Measurements from ENCODE around the gene ACP3.
"Not testable (repeated sequence)": the region's sequence is repeated elsewhere in the genome, so short reads cannot be mapped to it uniquely, and the experiment has no call there.

Gene ACP3, protein sequence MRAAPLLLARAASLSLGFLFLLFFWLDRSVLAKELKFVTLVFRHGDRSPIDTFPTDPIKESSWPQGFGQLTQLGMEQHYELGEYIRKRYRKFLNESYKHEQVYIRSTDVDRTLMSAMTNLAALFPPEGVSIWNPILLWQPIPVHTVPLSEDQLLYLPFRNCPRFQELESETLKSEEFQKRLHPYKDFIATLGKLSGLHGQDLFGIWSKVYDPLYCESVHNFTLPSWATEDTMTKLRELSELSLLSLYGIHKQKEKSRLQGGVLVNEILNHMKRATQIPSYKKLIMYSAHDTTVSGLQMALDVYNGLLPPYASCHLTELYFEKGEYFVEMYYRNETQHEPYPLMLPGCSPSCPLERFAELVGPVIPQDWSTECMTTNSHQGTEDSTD

DNA sequence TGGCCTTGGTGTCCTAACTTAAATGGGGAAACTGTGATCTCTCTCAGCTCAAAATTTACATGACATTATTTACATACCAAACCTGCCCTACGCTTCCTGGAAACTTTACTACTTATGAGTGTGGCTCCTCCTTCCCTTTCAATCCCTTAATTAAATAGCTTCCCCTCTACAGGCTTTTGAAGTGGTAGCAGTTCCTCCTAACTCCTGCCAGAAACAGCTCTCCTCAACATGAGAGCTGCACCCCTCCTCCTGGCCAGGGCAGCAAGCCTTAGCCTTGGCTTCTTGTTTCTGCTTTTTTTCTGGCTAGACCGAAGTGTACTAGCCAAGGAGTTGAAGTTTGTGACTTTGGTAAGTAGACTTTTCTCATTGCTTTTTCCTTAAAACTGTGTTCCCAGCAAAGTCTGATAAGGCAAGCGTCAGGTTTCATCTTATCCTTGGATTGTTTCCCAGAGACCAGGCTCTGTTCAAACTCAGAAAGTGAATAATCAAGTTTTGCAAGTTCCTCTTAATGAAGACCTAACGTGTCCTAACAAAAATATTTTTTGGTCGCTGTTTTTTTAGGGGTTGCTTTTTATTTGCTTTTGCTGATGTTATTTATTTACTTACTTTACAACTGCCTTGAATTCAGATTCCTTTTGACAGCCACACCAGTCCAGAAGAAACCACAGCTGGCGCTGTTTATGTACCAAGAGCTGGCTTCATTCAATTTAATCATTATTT lies at the start of gene ACP3:
Gene ACP3, plus strand, starts transcription at position 179 of the 720 bp plus-strand sequence. Its CDS starts 50 bp downstream, at position 229.
- peak; percentile 82 for DNase-seq

DNA sequence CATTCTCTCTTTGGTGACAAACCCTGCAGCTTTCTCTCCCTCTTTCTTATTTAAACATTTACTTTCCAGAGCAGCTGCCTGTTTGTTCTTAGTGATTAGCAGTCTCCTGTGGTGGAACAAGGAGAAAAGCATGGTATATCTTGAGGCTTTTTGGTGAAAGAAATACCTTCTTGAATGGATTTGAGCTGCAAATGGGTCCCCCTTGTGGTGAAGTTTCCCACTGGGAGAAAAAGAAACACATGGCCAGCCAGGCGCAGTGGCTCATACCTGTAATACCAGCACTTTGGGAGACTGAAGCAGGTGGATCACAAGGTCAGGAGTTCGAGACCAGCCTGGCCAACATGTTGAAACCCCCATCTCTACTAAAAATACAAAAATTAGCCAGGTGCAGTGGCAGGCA lies 48.3 kb upstream of the ACP3 start:
- DNase-seq, result peak; percentile 37

DNA sequence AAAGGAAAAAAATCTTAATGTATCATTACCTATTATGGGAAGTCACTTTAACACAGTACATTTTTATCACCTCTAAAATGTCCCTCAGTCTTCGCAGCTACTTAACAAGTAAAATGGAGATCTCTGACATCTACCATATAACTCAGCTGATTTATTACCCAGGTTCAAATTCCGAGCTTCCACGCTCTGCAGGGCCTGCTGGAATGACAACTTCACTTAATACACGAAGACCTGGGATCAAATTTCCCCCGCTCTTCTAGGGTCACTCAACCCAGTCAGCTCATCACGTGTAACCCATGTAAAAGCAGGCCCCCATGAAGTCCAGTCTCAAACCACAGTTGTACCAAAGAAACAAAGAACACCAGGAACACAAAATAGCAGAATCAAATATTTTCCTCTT lies 44.2 kb upstream of the ACP3 start:
- no peak for DNase-seq

DNA sequence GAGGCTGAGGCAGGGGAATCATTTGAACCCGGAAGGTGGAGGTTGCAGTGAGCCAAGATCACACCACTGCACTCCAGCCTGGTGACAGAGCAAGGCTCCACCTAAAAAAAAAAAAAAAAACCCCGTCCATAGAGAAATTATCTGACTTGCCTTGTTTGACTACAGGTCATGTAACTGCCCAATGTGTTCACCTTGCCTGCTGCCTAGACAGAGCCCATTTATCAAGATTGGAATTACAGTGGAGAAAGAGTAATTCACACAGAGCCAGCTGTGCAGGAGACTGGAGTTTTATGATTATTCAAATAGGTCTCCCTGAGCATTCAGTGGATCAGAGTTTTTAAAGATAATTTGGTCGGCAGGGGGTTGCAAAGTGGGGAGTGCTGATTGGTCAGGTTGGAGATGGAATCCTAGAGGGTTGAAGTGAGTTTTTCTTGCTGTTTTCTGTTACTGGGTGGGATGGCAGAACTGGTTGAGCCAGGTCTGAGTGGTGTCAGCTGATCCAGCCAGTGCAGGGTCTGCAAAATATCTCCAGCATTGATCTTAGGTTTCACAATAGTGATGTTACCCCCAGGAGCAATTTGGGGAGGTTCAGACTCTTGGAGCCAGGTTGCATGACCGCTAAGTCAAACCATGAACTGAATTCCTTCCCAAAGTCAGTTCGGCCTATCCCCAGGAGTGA lies 40.8 kb upstream of the ACP3 start:
- no peak for DNase-seq

DNA sequence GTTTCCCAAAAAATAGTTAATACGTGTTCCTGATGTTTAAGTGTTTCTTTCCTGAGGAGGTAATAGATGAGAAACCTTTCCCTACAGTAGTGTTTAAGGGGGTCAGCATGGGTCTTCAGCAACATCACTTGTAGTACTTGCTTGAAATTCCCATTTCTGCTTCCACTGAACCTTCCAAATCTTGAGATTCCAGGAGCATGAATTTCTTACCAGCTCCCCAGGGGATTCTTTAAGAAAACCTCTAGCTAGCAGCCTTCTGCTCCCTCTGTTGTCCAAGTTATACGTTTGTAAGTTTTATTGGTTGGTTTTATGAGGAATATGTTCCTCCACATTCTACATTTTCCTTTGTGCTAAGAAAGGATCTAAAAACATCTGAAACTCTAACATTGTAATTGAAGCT lies 38.2 kb upstream of the ACP3 start:
- no peak for DNase-seq

DNA sequence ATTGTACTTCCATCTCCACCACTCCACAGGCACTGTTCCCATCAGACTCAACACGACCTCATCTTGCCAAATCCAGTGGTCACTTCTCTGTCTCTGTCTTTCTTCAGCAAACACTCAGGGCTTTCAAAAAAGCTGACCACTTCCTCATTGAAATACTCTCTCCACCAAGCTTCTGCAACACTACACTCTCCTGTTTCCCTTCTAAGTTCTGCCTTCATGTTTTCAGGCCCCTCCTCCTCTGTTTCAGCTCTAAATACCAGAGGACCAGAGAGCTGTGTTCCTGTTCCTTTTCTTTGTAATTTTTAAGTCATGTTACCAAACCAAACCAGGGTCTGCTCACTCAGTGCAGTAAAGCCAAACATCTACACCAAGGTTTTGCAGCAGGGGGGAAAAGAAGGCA lies 33.8 kb upstream of the ACP3 start:
- peak; percentile 90 for DNase-seq

DNA sequence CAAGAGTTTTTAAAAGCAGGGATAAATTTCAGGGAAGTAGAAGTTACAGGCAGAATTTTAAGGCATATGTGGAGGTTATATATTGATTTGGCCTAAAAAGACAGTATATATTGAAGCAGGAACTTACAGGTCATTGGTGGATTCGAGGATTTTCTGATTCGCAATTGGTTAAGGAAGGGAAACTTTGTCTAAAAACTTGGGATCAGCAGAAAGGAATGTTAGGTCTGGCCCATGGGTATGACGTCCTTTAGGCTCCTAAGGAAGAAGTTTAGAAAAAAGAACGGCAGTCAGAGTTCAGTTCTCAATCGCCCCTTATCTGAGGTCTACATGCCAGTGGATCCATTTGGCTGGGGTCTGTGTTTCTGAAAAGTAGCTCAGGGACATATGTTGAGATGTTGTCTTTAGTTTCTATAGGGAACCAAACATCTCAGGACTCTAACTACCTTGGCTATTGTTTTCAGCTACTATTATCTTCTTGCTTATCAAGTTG lies 33.2 kb upstream of the ACP3 start:
- no peak for DNase-seq

DNA sequence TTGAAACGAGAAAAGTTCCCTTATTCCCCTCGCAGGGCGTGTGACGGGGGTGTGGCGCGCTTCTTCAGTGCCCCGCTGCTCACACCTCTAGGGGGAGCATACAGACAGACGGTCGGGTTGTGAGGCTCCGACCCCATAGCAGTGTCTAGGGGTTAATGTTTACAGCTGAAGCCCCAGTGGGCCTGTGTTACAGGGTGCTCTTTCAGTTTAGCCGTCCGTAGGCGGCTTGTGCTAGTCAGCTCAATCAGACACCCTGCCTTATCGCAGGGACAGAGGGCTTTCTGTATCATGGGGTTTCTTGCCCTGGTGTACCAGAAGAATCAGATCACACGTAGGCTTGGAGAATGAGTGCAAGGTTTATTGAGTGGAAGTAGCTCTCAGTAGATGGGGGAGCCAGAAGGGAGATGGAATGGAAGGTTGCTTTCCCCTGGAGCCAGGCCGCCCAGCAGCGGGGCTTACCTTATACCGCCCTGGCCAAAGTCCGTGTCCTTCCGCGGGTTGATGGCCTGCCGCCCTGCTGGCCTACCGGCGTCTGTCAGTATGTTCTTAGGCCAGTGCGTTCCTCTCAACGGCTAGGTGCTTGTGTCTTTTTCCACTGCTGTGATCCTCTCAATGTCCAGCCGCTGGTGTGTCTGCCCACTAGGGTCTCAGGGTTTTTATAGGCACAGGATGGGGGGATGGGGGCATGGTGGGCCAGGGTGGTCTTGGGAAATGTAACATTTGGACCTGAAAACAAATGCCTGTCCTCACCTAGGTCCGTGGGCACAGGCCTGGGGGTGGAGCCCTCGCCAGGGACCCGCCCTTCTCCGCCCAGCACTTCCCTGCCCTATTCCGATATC lies 32.2 kb upstream of the ACP3 start:
- DNase-seq, result no peak

DNA sequence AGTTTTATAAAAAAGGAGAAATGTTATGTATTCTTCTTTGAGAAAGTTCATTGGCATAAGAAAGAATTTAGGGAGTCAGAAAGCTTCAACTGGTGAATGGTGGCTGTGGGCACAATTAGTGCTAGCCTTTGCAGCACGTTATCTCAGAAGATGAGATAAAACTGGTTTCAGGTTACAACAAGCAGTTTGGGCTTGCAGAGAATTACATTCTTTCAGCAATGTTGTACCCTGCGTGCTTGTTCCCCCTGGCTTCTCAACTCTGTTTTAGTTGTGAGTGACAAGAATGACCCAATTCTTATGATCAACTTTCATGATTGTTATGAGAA lies 31.6 kb upstream of the ACP3 start:
- no peak for DNase-seq

DNA sequence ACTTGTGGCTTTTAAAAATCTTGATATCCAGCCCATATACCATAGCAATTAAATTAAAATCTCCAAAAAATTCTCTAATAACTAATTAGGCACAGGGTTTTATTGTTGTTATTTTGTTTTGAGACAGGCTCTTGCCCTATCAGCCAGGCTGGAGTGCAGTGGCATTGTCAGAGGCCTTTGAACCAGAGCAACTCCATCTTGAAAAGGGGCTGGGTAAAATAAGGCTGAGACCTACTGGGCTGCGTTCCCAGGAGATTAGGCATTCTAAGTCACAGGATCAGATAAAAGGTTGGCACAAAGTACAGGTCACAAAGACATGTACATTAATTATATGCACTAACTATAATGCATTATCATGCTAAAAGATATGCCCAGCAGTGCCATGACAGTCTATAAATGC lies 31.2 kb upstream of the ACP3 start:
- no peak for DNase-seq

DNA sequence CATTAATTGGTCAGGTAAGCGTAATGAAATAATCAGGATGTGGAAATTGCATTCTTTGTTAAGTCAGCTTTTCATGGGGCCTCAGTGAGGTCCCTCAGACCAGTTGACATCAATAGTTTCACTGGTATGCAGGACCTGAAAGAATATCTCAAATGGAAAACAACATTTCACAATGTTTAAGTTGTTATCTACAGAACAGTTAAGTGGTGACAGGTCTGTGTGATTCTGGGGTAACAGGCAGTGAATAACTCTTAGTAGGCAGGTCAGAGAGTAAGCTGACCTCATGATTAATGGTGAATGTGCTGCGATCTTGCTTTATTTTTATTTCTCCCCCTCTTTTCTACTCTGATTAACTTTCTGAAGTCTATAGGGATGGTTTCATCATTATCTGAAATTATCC lies 28.9 kb upstream of the ACP3 start:
- DNase-seq, result no peak

DNA sequence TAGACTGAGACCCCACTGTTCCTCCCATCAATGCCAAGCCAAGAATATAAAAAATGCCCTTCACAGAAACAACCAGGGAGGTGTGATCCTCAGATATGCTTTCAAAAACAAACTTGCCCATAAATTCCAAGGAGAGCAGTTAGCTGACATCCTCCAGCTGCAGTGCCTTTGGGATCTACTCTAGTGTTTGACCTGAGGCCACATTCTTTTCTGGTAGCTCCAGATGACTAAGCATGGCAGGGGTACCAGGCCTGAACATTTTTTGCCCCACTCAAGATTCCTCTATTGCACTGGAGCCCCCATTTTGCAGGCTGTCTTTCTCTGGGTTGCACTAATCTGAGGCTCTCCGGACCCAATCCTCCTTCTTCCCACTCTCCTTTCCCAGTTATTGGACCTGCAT lies 27.9 kb upstream of the ACP3 start:
- no peak for DNase-seq

DNA sequence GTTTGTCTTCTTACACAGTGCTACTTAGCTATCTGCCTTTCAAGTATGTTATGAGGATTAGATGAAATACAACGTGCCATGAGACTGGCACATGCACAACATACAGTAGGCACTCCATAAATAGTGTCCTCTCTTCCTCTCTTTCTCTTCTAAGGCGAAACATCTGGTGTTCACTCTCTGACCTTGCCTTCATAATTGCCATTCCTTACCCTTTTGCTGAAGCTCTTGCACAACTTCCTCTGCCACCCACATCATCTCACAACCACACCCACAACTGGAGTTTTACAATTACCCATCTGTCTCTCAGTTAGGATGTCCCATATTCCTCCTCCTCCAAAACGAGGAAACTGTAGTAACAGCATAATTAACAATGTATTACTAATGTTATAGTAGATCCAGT lies 26.4 kb upstream of the ACP3 start:
- peak; percentile 89 for DNase-seq

DNA sequence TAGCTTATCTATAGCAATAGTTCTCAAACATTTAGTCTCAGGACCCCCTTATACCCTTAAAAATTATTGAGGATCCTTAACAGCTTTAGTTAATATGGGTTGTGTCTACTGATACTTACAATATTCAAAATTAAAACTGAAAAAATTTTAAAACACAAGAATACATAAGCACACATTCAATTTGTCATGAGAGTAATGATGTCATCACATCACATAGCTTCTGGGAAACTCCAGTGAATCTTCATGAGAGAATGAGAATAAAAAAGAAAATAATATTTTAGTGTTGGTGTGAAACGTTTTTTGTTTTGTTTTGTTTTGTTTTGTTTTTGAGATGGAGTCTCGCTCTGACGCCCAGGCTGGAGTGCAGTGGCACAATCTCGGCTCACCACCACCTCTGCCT lies 25.2 kb upstream of the ACP3 start:
- DNase-seq, result peak; percentile 61

DNA sequence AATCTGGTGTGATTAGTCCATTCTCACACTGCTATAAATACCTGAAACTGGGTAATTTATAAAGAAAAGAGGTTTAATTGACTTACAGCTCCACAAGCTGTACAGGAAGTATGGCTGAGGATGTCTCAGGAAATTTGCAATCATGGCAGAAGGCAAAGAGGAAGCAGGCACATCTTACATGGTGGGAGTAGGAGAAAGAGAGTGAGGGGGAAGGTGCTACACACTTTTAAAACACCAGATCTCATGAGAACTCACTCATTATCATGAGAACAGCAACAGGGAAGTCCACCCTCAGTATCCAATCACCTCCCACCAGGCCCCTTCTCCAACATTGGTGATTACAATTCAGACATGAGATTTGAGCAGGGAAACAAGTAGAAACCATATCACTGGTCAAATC lies 24.0 kb upstream of the ACP3 start:
- peak; percentile 43 for DNase-seq

DNA sequence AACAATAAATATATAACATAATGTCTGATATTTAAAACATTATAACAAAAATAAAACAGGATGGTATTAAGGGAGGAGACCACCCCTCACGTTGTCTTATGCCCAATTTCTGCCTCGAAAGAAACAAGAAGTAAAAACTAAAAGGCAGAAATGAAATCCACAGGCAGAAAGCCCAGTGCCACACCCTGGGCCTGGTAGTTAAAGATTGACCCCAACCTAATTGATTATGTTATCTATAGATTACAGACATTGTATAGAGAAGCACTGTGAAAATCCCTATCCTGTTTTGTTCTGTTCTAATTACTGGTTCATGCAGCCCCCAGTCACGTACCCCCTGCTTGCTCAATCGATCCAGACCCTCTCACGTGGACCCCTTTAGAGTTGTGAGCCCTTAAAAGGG lies 22.3 kb upstream of the ACP3 start:
- no peak for DNase-seq

DNA sequence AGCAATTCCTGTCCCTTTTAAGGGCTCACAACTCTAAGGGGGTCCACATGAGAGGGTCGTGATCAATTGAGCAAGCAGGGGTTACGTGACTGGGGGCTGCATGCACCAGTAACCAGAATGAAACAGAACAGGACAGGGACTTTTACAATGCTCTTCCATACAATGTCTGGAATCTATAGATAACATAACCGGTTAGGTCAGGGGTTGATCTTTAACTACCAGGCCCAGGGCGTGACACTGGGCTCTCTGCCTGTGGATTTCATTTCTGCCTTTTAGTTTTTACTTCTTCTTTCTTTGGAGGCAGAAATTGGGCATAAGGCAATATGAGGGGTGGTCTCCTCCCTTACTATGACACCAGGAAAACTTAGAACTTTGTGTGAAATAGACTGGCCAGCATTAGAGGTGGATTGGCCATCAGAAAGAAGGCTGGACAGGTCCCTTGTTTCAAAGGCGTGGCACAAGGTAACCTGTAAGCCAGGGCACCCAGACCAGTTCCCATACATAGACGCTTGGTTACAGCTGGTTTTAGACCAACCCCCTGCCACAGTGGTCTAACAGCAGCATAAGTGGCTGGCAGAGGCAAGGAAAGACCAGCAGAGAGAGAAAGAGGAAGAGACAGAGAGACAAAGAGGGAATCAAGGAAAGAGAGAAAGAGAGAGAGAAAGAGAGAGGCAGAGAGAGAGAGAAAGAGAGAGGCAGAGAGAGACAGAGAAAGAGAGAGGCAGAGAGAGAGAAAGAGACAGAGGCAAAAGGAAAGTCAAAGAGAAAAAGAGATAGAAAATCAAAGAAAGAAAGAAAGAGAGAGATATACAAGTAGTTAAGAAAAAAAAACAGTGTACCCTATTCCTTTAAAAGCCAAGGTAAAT lies 13.6 kb upstream of the ACP3 start:
- DNase-seq, result not testable (repeated sequence)

DNA sequence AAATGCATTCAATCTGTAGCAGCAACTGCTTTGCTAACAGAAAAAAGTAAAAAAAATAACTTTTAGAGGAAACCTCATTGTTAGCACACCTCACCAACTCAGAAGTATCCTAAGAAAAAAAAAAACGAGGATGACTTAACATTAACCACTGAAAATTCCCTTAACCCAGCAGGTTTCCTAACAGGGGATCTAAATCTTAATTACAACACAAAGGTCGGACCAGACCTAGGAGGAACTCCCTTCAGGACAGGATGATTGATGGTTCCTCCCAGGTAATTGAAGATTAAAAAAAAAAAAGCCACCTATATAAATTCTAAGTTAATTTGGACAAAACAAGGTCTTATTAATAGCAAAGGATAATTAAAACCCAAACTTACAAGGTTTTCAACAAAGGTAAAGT lies 12.9 kb upstream of the ACP3 start:
- DNase-seq, result not testable (repeated sequence)

DNA sequence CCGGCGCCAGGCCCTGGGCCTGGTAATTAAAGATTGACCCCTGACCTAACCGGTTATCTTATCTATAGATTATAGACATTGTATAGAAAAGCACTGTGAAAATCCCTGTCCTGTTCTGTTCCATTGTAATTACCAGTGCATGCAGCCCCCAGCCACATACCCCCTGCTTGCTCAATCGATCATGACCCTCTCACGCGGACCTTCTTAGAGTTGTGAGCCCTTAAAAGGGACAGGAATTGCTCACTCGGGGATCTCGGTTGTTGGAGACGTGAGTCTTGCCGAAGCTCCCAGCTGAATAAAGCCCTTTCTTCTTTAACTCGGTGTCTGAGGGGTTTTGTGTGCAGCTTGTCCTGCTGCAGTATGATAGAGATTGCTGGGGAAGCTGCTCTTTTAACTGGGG lies 7.2 kb upstream of the ACP3 start:
- not testable (repeated sequence) for DNase-seq

DNA sequence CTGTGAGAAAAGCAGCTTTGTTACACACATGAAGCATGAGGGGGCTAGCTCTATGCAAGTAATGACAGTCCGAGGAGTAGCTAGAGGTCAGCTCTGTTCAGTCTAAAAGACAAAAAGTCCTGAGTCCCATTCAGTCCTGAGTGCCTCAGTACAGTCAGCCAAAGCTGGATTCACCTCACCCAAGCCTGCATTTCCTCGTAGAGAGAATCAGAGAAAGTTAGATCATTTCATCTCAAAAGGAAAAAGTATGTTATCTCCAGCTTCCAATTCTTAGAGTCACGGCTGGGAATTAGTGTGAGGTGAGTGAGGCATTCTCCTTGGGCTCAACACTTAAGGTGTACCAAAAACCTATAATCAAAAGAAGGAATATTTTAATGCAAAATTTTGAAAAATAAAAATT lies 5.9 kb upstream of the ACP3 start:
- no peak for DNase-seq

DNA sequence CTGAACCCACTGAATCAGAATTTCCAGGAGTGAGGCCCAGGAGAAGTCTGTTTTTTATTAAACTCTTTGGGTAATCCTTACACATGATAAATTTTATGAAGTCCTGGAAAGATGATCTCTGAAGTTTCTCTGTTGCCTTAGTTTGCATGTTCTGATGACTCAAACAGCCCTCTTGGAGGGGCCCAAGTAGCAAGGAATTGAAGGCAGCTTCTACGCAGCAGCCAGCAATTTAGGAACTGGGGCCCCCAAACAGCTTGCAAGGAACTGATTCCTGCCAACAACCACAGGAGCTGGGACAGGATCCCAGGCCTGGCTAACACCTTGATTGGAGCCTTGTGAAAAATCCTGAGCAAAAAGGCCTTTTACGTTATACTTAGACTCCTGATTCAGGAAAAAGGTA lies 5.4 kb upstream of the ACP3 start:
- DNase-seq, result no peak

DNA sequence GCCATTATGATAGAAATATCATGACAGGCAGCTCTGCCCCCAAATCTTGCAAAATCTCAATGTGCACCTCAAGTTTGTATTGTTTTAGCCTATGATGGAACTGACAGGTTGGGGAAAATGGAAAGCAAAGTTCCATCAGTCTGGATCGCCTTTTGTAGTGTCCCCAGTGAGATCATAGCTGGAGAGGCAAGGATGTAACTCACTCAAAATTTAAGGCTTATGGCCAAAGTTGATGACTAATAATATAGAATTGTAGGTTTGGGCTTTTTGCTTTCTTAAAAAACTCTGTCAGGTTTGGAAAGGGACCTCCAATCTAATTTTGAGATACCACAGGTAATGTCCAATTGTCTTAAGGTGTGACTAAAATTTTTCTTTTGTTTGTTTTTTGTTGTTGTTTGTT lies 1.4 kb upstream of the ACP3 start:
- DNase-seq, result no peak
